SJSA1 (cell line): Measurements from ENCODE around the gene GJE1. TPM values are rescaled to one million over a fixed set of nuclear protein-coding genes. Genes with fewer than 3 reads are reported as not detected.

Experiments
- DNase-seq, 2 experiments: peaks; one replicate each; pipeline ENCODE4 v3.0.0-alpha.2; 2015 to 2020; ENCODE audit warnings: low spot score in 2 of 2, low read depth in 1 of 2
- H3K27ac ChIP-seq: fragments of 250-450 bp; sonication (Bioruptor Pico); 2 replicates; pipeline ENCODE4 v1.5.1; 2020; ENCODE audit warnings: mild to moderate bottlenecking, moderate library complexity
- H3K27me3 ChIP-seq: fragments of 250-450 bp; sonication (Bioruptor Pico); replicated peaks from 2 replicates; pipeline ENCODE4 v1.5.1; 2020; ENCODE audit warnings: mild to moderate bottlenecking, moderate library complexity
- H3K36me3 ChIP-seq: fragments of 250-450 bp; sonication (Bioruptor Pico); 2 replicates; pipeline ENCODE4 v1.5.1; 2020; ENCODE audit warnings: mild to moderate bottlenecking
- H3K4me1 ChIP-seq: fragments of 250-450 bp; sonication (Bioruptor Pico); replicated peaks from 2 replicates; pipeline ENCODE4 v1.6.1; 2021; ENCODE audit warnings: mild to moderate bottlenecking
- H3K4me3 ChIP-seq: fragments of 250-450 bp; sonication (Bioruptor Pico); 2 replicates; pipeline ENCODE4 v1.5.1; 2020; ENCODE audit warnings: mild to moderate bottlenecking
- H3K9me3 ChIP-seq: fragments of 250-450 bp; sonication (Bioruptor Pico); replicated peaks from 2 replicates; pipeline ENCODE4 v1.5.1; 2020; ENCODE audit warnings: mild to moderate bottlenecking
- total RNA-seq: library from RNA; depleted of rRNA; stranded (reverse); fragments of >200 nt; shearing (Covaris generic); gene quantifications from 2 replicates; pipeline ENCODE4 v1.2.3, GENCODE V29; 2014; rRNA removed

Gene GJE1
- total RNA-seq, 1 experiment from 2014 or later = not detected

GRCh38 chr6:142174703-142175102 lies 42.0 kb downstream of the GJE1 start:
- no peaks in the 10 kb centered on the region for H3K27me3 ChIP-seq
- no peaks in the 10 kb centered on the region for H3K4me1 ChIP-seq
- no peaks in the 10 kb centered on the region; the same call in 1 of the 2 replicates for H3K9me3 ChIP-seq
- no peak overlapping the region for H3K4me3 ChIP-seq
- no peak overlapping the region for H3K27ac ChIP-seq
- DNase-seq = no peak
- H3K36me3 ChIP-seq = peaks cover 50% of the 10 kb centered on the region

GRCh38 chr6:142178129-142178528 lies 45.4 kb downstream of the GJE1 start:
- H3K27ac ChIP-seq = no peak overlapping the region
- H3K4me1 ChIP-seq = no peaks in the 10 kb centered on the region
- H3K4me3 ChIP-seq = no peak overlapping the region
- no peaks in the 10 kb centered on the region; the same call in 1 of the 2 replicates for H3K9me3 ChIP-seq
- H3K36me3 ChIP-seq = peaks cover 45% of the 10 kb centered on the region
- no peaks in the 10 kb centered on the region for H3K27me3 ChIP-seq
- no peak for DNase-seq

- Histone ChIP-seq H3K4me1 (no peaks in the 10 kb centered on the region), H3K27ac (no peak overlapping the region), H3K9me3 (no peaks in the 10 kb centered on the region; the same call in 1 of the 2 replicates), H3K27me3 (no peaks in the 10 kb centered on the region), H3K4me3 (no peak overlapping the region), H3K36me3 (peaks cover 26% of the 10 kb centered on the region)
- DNase-seq = no peak
Measured at GRCh38 chr6:142182004-142182403, 49.3 kb downstream of the GJE1 start.

GRCh38 chr6:142183351-142183750 lies 50.6 kb downstream of the GJE1 start:
- H3K27ac ChIP-seq = no peak overlapping the region
- no peaks in the 10 kb centered on the region for H3K4me1 ChIP-seq
- no peaks in the 10 kb centered on the region; the same call in 1 of the 2 replicates for H3K9me3 ChIP-seq
- no peak overlapping the region for H3K4me3 ChIP-seq
- H3K36me3 ChIP-seq = peaks cover 15% of the 10 kb centered on the region
- DNase-seq = no peak
- no peaks in the 10 kb centered on the region for H3K27me3 ChIP-seq

GRCh38 chr6:142184307-142184706 lies 51.6 kb downstream of the GJE1 start:
- H3K4me3 ChIP-seq = no peak overlapping the region
- no peak overlapping the region for H3K27ac ChIP-seq
- no peaks in the 10 kb centered on the region for H3K27me3 ChIP-seq

More at GRCh38 chr6:142184307-142184706, 51.6 kb downstream of the GJE1 start:
- Histone ChIP-seq H3K9me3 (no peaks in the 10 kb centered on the region; the same call in 1 of the 2 replicates), H3K36me3 (peaks cover 17% of the 10 kb centered on the region), H3K4me1 (no peaks in the 10 kb centered on the region)
- DNase-seq = no peak

Other genes with a start within 250 kb of the GJE1 start
- not detected in 2 replicates for gene NMBR, start 14.2 kb downstream of the GJE1 start, total RNA-seq
- 66.2 and 119 TPM in 2 replicates for gene VTA1, start 14.3 kb downstream of the GJE1 start, total RNA-seq
- gene ADGRG6, start 169.1 kb downstream of the GJE1 start, total RNA-seq = 3.4 and 4.5 TPM in 2 replicates